Measurements from ENCODE around the gene NRROS.
A peak's percentile ranks its signal among the peaks of the same experiment; 100 is the strongest.

NRROS gene

GRCh38 chr3:196689941-196690660 is 50.6 kb downstream of the NRROS start:
- DNase-seq: no peak

GRCh38 chr3:196691386-196691785 is 51.9 kb downstream of the NRROS start:
- DNase-seq: no peak

- DNase-seq: peak; percentile 65
Observed at GRCh38 chr3:196694202-196694638, 54.7 kb downstream of the NRROS start.

GRCh38 chr3:196694941-196695848 is 55.7 kb downstream of the NRROS start:
- DNase-seq: peak; percentile 43

GRCh38 chr3:196695849-196696226 is 56.3 kb downstream of the NRROS start:
- DNase-seq: no peak

GRCh38 chr3:196697270-196697669 is 57.8 kb downstream of the NRROS start:
- no peak for DNase-seq

GRCh38 chr3:196699749-196700148 is 60.3 kb downstream of the NRROS start:
- DNase-seq: no peak

GRCh38 chr3:196700801-196701200 is 61.3 kb downstream of the NRROS start:
- no peak for DNase-seq

- no peak for DNase-seq
Observed at GRCh38 chr3:196706327-196706726, 66.8 kb downstream of the NRROS start.

- DNase-seq: no peak
Observed at GRCh38 chr3:196706731-196707130, 67.2 kb downstream of the NRROS start.

GRCh38 chr3:196707566-196707965 is 68.1 kb downstream of the NRROS start:
- no peak for DNase-seq

- DNase-seq: no peak
Observed at GRCh38 chr3:196708467-196708866, 69.0 kb downstream of the NRROS start.
